PFSK-1 (cell line): ENCODE results near the gene CCDC197.

Experiments used
- FOXP2 ChIP-seq: optimal IDR thresholded peaks from 2 replicates; pipeline ENCODE3; 2011; ENCODE audit warnings: borderline replicate concordance, control low read depth, inconsistent platforms; ENCODE audit not compliant: insufficient read depth; ENCODE audit errors: extremely low read length, extremely low read depth
- POLR2AphosphoS5 ChIP-seq: IDR thresholded peaks from 2 replicates; pipeline ENCODE4 v1.6.1; 2012; ENCODE audit warnings: low read depth, mild to moderate bottlenecking, control low read depth, low read length, moderate library complexity
- REST ChIP-seq, 2 experiments: IDR thresholded peaks; 2 replicates each; pipeline versions ENCODE4 v1.6.1 to v1.8.0; 2011 to 2012; ENCODE audit warnings: low read depth in 2 of 2, low read length in 2 of 2, control low read depth in 1 of 2, inconsistent platforms in 1 of 2, mild to moderate bottlenecking in 1 of 2, moderate library complexity in 1 of 2; ENCODE audit not compliant: insufficient read depth in 1 of 2
- SIN3A ChIP-seq: IDR thresholded peaks from 2 replicates; pipeline ENCODE4 v1.6.1; 2012; ENCODE audit warnings: mild to moderate bottlenecking, low read length, moderate library complexity, borderline replicate concordance; ENCODE audit not compliant: insufficient read depth
- TAF1 ChIP-seq: IDR thresholded peaks from 2 replicates; pipeline ENCODE4 v1.6.1; 2012; ENCODE audit warnings: low read length, control low read depth, borderline replicate concordance; ENCODE audit not compliant: insufficient read depth

CCDC197 gene

GRCh38 chr14:94008234-94008633 is 11.1 kb downstream of the CCDC197 start:
- TF ChIP-seq REST (IDR thresholded peaks at IDR 0.05; ENCODE audit: insufficient read depth in 1 of 2, low read depth in 2 of 2, low read length in 2 of 2) (no peak), FOXP2 (no peak), TAF1 (no peak), SIN3A (no peak), POLR2AphosphoS5 (no peak)

- TF ChIP-seq SIN3A: no peak
Measured at GRCh38 chr14:94009767-94010166, 12.7 kb downstream of the CCDC197 start.

GRCh38 chr14:94010625-94011024 is 13.5 kb downstream of the CCDC197 start:
- TF ChIP-seq FOXP2 (no peak), TAF1 (no peak), POLR2AphosphoS5 (no peak), REST (IDR thresholded peaks at IDR 0.05; ENCODE audit: insufficient read depth in 1 of 2, low read depth in 2 of 2, low read length in 2 of 2) (no peak), SIN3A (no peak)

- TF ChIP-seq SIN3A: no peak
- no peak for TF ChIP-seq POLR2AphosphoS5
- no peak for TF ChIP-seq FOXP2
- no peak for TF ChIP-seq REST (IDR thresholded peaks at IDR 0.05; ENCODE audit: insufficient read depth in 1 of 2, low read depth in 2 of 2, low read length in 2 of 2)
- no peak for TF ChIP-seq TAF1
Measured at GRCh38 chr14:94011795-94012194, 14.7 kb downstream of the CCDC197 start.

- TF ChIP-seq FOXP2: no peak
- TF ChIP-seq POLR2AphosphoS5: no peak
- TF ChIP-seq SIN3A: no peak
- no peak for TF ChIP-seq TAF1
- no peak for TF ChIP-seq REST (IDR thresholded peaks at IDR 0.05; ENCODE audit: insufficient read depth in 1 of 2, low read depth in 2 of 2, low read length in 2 of 2)
Measured at GRCh38 chr14:94014382-94014781, 17.3 kb downstream of the CCDC197 start.
